GM12878 (cell line): Measurements from ENCODE around the gene SC5D.

Source experiments
- CHD1 ChIP-seq: IDR thresholded peaks from 2 replicates; pipeline ENCODE4 v1.6.1; 2012; ENCODE audit warnings: low read depth, low read length, improper control_type of control experiment
- HDAC2 ChIP-seq: fragments of 200-600 bp; sonication (generic); IDR thresholded peaks from 2 replicates; pipeline ENCODE4 v1.6.1; 2017
- JUND ChIP-seq: IDR thresholded peaks from 2 replicates; pipeline ENCODE4 v1.6.1; 2012; ENCODE audit warnings: low read depth, mild to moderate bottlenecking, low read length, improper control_type of control experiment, moderate library complexity
- LARP7 ChIP-seq: fragments of 450-650 bp; IDR thresholded peaks from 2 replicates; pipeline ENCODE4 v1.6.1; 2017; ENCODE audit warnings: mild to moderate bottlenecking
- MTA2 ChIP-seq: fragments of 450-650 bp; IDR thresholded peaks from 2 replicates; pipeline ENCODE4 v1.6.1; 2016; ENCODE audit warnings: low read depth, mild to moderate bottlenecking, moderate library complexity
- POLR2A ChIP-seq: IDR thresholded peaks from 2 replicates; pipeline ENCODE4 v1.6.1; 2011; ENCODE audit warnings: low read depth, mild to moderate bottlenecking, low read length
- POLR2AphosphoS5 ChIP-seq: IDR thresholded peaks from 2 replicates; pipeline ENCODE4 v1.6.1; 2011; ENCODE audit warnings: mild to moderate bottlenecking, low read length, inconsistent platforms
- RELA ChIP-seq: fragments of 450-650 bp; IDR thresholded peaks from 2 replicates; pipeline ENCODE4 v1.8.0; 2014; ENCODE audit warnings: borderline replicate concordance; ENCODE audit not compliant: partially characterized antibody
- SMC3 ChIP-seq: IDR thresholded peaks from 2 replicates; pipeline ENCODE4 v1.6.1; 2011; ENCODE audit warnings: low read length, improper control_type of control experiment, borderline replicate concordance
- SREBF2 ChIP-seq: IDR thresholded peaks from 2 replicates; pipeline ENCODE4 v1.6.1; 2012; ENCODE audit warnings: mild to moderate bottlenecking, low read length
- ZBTB33 ChIP-seq: fragments of 450-650 bp; IDR thresholded peaks from 2 replicates; pipeline ENCODE4 v1.6.1; 2017; ENCODE audit warnings: mild to moderate bottlenecking
- ZNF274 ChIP-seq: IDR thresholded peaks from one replicate; pipeline ENCODE4 v1.8.0; 2011; ENCODE audit not compliant: insufficient read length, insufficient read depth
- TF ChIP-seq, protein P1 (sequence below), 3 experiments: IDR thresholded peaks in 2 of 3; conservative IDR thresholded peaks in 1 of 3; 2 replicates each; pipeline ENCODE4 v1.5.1; 2011; ENCODE audit warnings: low read depth in 3 of 3, low read length in 3 of 3, mild to moderate bottlenecking in 3 of 3, control low read depth in 2 of 3, moderate library complexity in 2 of 3, inconsistent platforms in 1 of 3, mixed read lengths in 1 of 3; ENCODE audit not compliant: control insufficient read depth in 2 of 3, insufficient read depth in 1 of 3; ENCODE audit errors: extremely low read depth in 1 of 3
- TF ChIP-seq, protein P2 (sequence below): IDR thresholded peaks from 2 replicates; pipeline ENCODE4 v1.6.1; 2012; ENCODE audit warnings: mild to moderate bottlenecking, low read depth, low read length

GRCh38 chr11:121328967-121329679, 36.6 kb downstream of the SC5D start:
- no peak for TF ChIP-seq HDAC2
- TF ChIP-seq, protein P1, sequence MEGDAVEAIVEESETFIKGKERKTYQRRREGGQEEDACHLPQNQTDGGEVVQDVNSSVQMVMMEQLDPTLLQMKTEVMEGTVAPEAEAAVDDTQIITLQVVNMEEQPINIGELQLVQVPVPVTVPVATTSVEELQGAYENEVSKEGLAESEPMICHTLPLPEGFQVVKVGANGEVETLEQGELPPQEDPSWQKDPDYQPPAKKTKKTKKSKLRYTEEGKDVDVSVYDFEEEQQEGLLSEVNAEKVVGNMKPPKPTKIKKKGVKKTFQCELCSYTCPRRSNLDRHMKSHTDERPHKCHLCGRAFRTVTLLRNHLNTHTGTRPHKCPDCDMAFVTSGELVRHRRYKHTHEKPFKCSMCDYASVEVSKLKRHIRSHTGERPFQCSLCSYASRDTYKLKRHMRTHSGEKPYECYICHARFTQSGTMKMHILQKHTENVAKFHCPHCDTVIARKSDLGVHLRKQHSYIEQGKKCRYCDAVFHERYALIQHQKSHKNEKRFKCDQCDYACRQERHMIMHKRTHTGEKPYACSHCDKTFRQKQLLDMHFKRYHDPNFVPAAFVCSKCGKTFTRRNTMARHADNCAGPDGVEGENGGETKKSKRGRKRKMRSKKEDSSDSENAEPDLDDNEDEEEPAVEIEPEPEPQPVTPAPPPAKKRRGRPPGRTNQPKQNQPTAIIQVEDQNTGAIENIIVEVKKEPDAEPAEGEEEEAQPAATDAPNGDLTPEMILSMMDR (IDR thresholded peaks at IDR 0.05 in 2 of 3, conservative IDR thresholded peaks at IDR 0.05 in 1 of 3; ENCODE audit: control insufficient read depth in 2 of 3, extremely low read depth in 1 of 3, insufficient read depth in 1 of 3, low read depth in 3 of 3, low read length in 3 of 3), result no peak
- TF ChIP-seq POLR2AphosphoS5, result no peak
- TF ChIP-seq, protein P2, sequence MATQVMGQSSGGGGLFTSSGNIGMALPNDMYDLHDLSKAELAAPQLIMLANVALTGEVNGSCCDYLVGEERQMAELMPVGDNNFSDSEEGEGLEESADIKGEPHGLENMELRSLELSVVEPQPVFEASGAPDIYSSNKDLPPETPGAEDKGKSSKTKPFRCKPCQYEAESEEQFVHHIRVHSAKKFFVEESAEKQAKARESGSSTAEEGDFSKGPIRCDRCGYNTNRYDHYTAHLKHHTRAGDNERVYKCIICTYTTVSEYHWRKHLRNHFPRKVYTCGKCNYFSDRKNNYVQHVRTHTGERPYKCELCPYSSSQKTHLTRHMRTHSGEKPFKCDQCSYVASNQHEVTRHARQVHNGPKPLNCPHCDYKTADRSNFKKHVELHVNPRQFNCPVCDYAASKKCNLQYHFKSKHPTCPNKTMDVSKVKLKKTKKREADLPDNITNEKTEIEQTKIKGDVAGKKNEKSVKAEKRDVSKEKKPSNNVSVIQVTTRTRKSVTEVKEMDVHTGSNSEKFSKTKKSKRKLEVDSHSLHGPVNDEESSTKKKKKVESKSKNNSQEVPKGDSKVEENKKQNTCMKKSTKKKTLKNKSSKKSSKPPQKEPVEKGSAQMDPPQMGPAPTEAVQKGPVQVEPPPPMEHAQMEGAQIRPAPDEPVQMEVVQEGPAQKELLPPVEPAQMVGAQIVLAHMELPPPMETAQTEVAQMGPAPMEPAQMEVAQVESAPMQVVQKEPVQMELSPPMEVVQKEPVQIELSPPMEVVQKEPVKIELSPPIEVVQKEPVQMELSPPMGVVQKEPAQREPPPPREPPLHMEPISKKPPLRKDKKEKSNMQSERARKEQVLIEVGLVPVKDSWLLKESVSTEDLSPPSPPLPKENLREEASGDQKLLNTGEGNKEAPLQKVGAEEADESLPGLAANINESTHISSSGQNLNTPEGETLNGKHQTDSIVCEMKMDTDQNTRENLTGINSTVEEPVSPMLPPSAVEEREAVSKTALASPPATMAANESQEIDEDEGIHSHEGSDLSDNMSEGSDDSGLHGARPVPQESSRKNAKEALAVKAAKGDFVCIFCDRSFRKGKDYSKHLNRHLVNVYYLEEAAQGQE, result no peak
- TF ChIP-seq CHD1, result no peak
- no peak for TF ChIP-seq SMC3
- no peak for TF ChIP-seq RELA
- peak; percentile 64 for TF ChIP-seq MTA2
- no peak for TF ChIP-seq ZNF274
- TF ChIP-seq ZBTB33, result no peak
- no peak for TF ChIP-seq LARP7
- no peak for TF ChIP-seq SREBF2
- no peak for TF ChIP-seq JUND
- TF ChIP-seq POLR2A, result no peak
